DLD1 (cell line): Measurements from ENCODE around the gene TMC4.
"Not testable (repeated sequence)": the region's sequence is repeated elsewhere in the genome, so short reads cannot be mapped to it uniquely, and the experiment has no call there.

ENCODE experiments used
- in situ Hi-C: cut with HindIII; loops from 2 replicates; pipeline ENCODE4 v1.10.0; 2017; ENCODE audit warnings: low sequenced_read_pairs

Gene TMC4

DNA sequence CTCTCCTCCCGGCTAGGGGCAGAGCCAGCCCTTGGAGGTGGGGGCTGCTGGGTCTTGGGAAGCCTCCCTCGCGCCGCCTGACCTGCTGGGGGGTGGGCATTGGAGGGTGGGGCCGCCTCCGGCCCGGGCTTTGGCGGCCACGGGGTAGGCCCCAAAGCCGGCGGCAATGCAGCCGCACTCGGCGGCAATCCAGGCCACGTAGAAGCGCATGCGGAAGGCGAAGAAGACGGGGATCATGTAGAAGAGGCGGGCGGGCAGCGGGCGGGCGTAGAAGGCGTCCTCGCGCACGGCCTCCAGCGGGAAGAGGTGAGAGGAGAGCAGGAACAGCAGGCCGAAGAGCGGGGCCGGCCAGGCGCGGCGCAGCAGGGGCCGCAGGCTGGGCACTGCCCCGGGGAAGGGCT is 7.7 kb upstream of the TMC4 start:
- in situ Hi-C loops, result no loop called here

DNA sequence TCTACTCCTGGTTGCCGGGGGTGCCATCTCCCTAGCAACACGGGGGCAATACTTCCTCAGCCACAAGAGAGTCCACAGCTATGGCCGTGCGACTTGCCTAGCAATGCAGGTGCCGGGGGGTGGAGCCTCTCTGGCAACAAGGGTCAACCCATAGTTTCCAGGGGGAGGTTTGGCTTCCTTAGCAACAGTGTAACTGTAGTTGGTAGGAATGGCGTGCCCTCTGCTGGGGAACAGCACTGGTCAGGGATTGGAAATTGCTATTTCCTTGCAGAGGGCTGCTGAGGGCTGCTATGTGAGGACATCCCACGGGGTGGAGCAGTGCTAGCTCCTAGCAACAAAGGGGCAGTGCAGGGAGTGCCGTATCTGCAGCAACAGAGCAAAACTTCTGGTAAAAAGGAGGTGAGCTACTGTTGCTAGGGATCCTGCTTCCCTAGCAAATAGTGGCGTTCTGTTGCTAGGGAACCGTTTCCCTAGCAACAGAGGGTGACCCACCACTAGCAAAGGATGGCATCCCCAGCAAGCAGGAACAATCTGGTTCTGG is 7.0 kb upstream of the TMC4 start:
- in situ Hi-C loops, result no loop called here

DNA sequence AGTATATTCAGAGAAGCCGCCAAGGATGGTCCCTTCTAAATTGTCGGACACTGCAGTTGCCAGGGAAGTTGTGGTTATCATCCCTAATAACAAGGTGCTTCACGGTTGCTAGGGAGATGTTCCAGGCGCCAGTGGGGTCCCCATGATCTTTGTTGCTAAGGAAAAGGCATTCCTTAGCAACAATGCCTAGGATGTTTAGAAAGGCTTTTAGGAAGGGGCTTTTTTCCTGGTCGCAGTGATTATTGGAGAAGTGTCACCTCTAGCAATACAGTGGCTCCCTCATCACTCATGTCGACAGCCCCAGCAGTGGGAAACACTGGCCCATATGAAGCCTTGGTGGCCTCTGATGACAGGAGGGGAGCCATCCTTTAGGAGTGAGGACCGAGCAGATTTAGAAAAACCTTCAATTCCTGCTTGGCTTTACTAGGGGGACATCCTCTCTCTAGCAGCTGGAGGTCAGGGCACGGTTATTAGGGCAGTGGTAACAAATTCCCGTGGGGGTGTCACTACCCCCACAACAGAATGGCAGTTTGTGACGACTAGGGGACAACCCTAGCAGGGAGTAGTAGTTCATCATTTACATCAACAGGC is 6.4 kb upstream of the TMC4 start:
- in situ Hi-C loops, result no loop called here

DNA sequence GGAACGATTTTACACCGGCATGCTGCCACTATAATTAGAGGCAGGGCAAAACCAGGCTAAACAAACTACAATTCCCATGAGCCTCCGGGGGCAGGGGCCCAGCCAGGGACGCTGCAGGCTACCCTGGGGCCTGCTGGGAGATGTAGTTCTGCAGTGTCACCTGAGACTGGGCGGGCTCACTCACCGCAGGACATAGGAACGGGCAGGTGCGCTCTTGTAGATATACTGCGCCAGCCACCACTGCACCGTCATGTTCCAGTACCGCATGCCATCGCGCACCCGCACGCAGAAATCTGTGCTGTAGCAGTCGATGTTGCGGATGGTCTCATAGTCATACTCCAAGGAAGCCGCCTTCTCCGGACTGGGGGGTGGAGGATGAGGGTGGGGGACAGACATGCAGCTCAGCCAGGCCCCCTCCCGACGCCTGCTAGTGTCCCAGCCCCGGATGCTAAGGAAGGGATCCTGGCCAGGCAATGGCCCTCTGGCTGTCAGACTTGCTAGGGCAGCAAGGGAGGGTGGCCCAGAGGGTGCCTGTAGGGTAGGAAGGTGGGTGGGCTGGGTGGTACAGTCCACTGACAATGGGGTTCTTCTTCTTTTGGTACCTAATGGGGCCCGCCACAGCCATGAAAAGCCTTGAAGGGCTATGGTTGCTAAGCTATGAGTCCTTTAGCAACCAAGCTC is 5.8 kb upstream of the TMC4 start:
- in situ Hi-C loops, result no loop called here

DNA sequence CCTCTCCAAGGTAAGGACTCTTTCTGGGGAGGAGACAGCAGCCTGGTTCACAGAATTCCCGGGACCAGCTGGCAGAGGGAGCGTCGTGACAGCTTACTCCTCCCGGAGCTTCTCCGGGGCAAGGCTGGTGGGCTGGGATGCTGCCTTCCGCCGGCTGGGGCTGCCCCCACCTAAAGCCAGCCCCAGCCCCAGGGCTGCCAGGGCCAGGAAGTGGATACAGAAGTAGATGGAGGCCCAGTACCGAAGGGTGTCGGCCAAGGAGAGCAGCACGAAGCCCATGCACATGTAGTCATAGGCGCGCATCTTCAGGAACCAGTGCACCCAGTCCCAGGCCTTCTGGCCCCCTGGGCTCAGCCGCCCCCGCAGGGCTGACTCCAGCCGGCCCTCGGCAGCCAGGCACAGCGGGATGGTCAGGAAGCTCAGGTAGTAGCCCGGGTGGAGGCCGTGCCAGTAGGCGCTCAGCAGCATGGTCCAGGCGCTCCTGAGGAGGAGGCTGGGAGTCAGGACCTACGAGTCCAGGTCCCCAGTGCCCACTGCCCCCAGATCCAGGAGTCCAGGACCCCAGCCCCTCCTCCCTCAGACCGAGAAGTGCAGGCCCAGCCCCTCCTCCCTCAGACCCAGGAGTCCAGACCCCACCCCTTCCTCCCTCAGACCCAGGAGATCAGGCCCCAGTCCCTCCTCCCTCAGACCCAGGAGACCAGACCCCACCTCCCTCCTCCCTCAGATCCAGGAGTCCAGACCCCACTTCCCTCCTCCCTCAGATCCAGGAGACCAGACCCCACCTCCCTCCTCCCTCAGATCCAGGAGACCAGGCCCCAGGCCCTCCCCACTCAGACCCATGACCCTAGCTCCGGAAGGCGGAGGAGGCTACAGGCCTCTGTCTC is 1.2 kb upstream of the TMC4 start:
- in situ Hi-C loops, result no loop called here

DNA sequence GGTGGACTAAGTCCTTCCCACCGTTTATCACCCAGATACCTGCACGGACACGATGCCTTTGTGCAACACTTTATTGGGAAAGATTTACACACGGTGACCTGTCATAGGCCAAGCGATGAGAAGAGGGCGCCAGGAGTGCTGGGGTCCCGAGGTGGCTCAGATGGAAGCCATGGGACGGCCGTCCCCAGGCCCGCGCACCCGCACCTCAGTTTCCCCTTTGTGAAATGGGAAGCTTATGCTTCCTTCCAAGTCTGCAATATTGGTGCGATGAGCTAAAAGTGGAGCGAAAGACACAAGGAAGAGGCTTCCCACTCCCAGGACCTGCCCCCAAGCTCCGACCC is 369 bp upstream of the TMC4 start:
- in situ Hi-C loops, result no loop called here

DNA sequence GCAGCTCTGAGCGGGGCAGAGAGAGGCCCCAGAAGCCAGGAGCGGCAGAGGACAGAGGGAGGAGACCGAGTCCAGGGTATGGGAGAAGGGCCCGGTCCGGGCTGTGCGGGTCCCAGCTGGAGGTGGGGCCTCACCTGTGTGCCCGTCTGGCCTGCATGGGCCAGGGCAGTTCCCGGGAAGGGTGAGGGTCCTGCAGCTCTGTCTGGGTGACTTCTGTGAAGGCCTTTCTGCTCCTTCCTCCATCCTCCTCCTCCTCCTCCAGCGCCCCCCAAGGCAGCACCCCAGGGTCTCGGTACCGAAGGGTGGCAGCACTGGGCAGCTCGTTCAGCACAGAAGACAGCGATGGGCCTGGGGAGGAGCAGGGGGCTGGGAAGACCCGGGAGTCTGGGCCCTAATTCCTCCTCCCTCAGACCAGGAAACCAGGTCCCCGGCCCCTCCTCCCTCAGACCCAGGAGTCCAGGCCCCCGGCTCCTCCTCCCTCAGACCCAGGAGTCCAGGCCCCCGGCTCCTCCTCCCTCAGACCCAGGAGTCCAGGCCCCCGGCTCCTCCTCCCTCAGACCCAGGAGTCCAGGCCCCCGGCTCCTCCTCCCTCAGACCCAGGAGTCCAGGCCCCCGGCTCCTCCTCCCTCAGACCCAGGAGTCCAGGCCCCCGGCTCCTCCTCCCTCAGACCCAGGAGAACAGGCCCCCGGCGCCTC is 1.1 kb downstream of the TMC4 start:
- in situ Hi-C loops, result not testable (repeated sequence)

DNA sequence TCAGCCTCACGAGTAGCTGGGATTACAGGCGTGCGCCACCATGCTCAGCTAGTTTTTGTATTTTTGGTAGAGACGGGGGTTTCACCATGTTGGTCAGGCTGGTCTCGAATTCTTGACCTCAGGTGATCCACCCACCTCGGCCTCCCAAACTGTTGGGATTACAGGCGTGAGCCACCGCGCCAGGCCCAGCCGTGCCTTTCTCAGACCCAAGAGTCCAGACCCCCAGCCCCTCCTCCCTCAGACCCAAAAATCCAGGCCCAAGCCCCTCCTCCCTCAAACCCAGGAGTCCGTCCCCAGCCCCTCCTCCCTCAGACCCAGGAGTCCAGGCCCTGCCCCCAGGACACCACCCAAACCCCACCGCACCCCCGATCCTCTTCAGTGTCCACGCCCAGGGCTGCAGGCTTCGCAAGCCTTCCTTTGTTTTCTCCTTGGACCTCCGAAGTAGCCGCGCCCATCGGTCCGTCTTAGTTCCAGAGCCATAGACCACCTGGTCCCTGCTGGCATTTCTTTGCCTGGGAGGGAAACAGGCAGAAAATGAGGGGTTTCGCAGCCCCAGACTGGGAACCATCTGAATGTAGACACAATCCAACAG is 3.7 kb downstream of the TMC4 start:
- in situ Hi-C loops, result no loop called here

DNA sequence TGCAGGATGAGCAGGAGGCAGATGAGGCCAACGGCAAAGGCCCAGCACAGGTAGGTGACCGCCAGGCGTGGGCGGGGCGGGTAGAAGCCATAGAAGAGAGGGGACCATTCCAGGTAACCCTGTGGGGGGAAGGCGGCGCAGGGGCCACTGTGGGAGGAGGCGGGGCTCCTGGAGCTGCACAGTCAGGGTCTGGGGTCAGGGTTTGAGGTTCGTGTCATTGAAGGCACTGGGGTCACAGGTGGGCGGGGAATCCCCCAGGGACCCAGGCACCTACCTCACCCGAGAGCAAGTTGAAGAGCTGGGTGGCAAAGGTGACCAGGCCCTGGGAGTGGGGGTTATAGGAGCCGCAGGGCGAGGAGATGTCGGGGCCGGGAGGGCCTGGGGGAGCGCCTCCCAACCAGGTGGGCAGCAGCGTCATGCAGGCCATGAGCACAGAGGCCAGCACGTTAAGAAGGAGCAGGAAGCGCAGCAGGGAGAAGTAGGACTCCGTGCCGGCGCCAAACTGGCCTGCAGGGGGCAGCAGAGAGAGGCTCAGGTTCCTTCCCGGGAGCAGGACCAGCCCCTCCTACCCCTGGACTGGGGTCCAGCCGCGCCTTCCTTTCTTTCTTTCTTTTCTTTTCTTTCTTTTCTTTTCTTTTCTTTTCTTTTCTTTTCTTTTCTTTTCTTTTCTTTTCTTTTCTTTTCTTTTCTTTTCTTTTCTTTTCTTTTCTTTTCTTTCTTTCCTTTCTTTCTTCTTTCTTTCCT is 4.6 kb downstream of the TMC4 start:
- in situ Hi-C loops, result no loop called here

DNA sequence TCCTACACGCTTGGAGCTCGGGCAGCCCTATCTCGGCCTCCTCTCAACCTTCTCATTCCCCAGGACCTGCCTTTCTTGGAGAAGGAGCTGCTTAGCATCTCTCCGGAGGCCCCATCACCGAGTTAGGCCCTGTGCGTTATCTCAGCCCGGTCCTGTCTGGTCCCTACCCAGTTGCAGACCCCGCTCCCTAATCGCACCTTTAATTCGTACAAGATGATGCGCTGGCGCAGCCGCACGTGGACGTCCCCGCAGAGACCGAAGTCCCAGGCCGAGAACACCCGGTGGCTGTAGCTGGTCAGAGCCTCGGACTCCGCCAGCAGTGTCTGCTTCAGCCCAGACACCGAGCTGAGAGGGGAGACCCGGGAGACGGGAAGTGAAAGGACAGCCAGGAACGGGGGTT is 7.7 kb downstream of the TMC4 start:
- in situ Hi-C loops, result no loop called here

DNA sequence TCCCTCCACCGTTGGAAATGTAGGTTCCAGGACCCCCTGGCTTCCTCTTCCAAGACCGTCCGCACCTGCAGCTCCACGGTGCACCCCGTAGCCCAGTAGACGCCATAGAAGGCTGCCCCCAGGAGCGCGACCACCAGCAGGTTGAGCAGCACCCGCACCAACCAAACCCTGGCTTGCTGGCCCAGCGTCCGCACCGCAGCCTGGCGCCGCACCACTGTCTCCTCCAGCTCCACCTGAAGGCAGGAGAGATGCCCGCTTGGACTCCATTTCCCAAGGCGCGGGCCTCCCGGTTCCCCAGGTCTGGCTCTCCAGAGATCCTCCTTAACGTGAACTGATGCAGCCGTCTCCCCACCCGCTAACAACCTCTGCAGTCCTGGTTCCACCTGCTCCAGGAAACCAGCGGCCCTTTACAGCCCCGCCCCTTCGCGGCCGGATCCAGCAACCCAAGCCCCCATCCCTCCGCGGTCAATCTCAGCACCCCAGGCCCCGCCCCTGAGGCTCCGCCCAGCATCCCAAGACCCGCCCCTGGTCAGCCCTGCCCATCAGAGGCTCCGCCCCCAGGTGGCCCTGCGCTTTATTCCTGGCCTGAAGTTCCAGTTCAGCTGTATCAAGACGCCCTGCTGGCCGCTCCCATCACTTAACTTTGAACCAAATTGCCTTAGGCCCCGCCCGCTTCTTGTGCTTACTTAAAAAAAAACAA is 8.4 kb downstream of the TMC4 start:
- in situ Hi-C loops, result no loop called here

DNA sequence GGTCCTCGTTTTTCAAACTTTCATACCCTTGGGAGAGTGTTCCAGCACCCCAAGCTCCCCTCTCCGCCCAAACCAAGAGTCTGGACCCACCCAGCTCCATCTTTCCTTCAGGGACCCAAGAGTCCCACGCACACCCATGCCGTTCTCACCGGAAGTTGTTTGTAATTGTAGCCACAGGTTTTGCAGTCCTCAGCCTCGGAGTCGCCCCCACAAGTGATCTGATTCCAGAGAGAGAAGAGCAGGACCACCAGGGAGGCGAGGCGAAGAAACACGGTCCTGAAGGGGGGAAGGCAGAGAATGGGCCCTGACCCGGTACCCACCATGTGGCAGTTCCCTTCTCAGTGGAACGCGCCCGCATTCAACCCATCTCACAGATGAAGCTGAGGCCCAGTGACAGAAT is 10.1 kb downstream of the TMC4 start:
- in situ Hi-C loops, result no loop called here

DNA sequence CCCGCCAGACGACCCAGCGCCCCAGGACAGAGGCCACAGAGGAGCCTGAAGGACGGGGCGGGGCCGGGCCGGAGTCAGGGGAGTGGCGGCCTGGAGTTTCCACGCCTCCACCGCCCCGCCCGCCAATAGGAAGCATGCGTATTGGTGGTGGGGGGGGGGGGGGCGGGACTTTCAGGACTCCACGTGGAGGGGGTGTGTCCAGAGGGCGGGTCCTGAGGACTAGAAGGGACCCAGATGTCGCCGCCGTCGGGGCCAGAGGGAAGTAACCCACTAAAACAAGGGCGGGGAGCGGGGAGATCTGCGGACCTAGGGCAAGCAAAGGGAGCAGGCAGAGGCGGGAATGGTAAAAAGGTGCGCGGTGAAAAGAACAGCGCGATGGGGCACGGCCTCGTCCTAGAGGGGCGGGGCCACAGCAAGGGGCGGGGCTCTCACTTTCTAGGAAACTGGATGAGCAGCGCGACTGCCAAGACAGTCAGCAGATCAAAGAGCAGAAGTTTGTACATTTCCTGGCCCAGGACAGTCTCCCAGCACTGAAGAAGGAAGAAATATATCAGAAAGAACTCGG is 10.6 kb downstream of the TMC4 start:
- in situ Hi-C loops, result no loop called here

DNA sequence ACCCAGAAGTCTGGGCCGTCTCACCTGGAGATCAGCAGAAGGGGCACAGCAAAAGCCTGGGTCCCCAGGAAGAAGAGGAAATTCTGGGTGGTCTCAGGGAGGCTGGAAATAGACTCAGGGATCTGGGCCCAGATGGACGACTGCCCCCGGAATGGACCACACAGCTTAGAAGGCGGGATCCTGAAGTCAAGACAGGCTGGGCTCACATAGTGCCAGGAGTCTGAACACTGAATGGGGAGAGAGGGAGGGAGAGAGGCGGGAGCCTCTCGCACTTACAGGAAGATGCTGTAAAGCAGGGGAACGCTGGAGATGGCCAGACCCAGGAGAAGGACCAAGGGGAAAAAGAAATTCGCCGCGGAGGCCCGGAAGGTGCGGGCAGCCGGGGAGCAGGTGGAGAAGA is 12.1 kb downstream of the TMC4 start:
- in situ Hi-C loops, result no loop called here

DNA sequence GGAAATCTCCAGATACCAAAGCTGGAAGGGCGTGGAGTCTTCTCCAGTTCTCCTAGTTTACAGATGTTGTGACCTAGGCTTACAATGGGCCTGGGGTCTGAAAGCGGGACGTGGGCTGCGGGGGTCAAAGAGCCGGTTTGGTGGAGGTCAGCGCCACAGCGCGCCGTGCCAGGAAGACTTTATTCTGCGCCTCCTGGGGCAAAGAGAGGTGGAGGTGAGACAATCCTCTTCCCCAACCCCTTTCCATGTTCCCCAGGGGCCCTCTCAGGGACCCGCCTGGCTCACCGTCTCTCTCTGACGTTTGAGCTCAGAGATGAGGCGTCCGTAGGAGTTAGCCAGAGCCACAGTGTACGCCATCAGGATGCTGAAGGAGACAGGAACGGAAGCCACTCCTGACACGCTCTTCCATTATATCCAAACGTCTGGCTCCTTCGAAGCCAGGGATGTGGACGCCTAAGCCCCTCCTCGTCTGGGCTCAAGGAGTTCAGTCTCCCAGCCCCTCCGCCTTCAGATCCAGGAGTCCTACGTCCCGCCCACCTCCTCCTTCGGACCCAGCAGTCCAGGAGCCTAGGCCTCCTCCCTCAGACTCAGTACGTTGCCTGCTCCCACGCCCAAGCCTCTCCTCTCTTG is 12.7 kb downstream of the TMC4 start:
- in situ Hi-C loops, result no loop called here

DNA sequence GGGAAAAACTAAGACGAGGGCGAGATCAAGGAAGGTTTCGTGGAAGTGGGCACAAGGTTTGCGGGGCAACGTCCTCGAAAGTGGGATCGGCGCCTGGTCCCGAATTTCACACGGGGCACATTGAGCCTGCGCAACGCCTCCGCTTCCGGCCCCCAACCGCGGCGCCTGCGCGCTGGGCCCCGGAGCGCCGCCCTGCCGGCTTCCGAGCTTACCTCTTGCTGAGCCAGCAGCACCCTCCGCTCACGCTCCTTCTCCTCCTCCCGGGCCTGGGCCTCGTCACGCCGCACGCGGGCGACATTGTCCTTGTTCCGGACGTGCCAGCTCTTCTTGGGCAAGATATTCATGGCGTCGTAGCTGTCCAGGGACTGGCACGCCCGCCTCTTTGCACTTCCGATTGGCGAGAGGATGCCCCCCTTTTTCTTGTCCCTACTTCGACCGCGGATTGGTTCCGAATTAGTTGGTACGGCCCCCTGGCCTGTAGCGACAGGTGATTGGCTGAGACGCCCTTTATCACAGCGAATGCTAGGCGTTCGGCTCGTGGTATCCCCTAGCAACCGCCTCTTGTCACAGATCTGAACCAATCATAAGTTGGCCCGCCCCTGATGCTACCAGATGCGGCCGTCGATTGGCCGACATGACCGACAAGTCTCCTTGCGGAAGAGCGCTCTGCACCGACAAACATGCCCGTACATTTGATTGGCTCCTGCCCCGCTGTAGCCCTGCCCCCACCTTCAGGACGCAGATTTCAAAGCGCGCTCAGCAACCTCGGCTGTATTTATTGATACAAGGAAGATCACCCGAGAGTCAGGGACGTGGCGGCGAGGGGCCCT is 13.4 kb downstream of the TMC4 start, which contains the start of gene LENG1:
TSS of gene LENG1 (minus strand) at position 370 of the 830 bp plus-strand sequence. CDS start at position 344, 26 bp downstream.
- in situ Hi-C loops, result no loop called here

DNA sequence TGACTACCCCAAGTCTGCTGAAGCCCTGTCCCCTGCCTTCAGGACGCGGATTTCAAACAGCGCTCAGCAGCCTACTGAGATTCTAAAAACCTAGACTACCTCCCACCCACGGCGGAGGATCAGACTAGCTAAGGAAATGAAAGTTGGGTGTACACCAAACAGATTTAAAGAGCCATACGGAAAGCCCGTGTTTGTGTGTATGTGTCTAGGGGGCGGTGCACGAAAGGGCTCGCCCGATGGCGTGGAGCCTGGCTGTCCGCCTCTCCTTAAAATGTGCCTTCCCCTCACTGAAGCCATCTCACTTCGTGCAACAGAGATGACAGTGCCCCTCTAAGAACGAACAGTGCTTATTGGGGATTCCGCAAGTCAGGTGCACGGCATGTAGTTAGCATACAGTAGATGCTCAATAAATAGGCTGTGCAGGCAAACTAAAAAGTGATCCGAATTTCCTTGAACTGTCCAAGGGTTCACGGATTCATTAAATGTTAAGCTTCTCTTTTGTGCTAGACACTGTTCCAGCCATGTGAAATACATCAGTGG is 14.1 kb downstream of the TMC4 start:
- in situ Hi-C loops, result no loop called here

DNA sequence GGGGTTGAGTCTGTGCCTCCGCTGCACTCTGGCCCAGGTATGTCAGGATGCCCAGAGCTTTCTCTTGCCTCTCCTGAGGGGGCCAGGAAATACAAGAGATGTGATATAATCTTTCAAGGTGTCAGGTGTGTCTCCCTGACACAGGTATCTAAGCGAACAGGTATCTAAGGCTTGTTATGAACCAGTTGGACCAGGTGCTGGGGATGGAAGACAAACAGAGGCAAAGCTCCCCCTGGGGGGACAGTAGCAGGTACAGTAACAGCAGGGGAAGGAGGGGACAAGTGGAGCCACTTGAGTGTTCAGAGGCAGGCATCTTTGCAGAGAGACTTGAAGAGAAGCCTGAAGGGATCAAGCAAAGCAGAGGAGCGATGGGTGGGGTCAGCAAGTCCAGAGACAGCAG is 16.0 kb downstream of the TMC4 start:
- in situ Hi-C loops, result no loop called here
